ENCODE results near the gene PPM1G.
A peak's percentile ranks its signal among the peaks of the same experiment; 100 is the strongest.
"Not testable (repeated sequence)": the region's sequence is repeated elsewhere in the genome, so short reads cannot be mapped to it uniquely, and the experiment has no call there.

The PPM1G gene, protein sequence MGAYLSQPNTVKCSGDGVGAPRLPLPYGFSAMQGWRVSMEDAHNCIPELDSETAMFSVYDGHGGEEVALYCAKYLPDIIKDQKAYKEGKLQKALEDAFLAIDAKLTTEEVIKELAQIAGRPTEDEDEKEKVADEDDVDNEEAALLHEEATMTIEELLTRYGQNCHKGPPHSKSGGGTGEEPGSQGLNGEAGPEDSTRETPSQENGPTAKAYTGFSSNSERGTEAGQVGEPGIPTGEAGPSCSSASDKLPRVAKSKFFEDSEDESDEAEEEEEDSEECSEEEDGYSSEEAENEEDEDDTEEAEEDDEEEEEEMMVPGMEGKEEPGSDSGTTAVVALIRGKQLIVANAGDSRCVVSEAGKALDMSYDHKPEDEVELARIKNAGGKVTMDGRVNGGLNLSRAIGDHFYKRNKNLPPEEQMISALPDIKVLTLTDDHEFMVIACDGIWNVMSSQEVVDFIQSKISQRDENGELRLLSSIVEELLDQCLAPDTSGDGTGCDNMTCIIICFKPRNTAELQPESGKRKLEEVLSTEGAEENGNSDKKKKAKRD

DNA sequence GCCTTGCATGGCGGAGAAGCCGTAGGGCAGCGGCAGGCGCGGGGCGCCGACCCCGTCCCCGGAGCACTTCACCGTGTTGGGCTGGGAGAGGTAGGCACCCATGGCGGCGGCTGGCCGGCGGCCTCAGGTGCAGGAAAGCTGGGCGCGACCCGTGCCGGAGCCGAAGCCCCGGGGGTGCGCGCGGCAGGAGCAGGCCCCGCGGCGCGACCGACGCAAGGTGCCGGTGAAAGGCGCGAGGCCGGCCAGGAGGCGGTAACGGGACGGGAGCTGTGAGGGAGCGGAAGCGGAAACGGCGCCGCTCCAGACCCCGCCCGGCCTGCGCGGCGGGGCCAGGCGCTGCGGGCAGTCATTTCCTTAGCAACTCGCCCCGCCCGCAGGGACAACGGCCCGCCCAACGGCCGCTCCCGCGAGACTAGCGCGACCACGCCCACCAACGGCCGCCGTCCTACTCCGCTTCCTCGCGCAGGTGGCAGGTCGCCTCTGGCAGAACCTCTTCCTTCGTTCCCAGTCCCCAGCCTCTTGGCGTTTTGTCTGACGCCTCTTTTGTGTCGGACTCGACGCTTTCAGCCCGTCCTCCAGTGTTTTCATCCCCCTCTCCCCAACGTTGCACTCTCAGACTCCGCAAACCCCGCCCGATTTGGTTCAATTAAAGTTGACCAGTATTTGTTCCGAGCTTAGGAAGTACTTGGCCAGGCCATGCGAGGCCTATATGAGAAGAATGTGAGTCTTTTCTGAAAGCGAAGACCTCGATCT is at the start of gene PPM1G:
Gene PPM1G (minus strand): TSS at position 271 of the 753 bp plus-strand sequence. CDS start 169 bp downstream, at position 102.
- peak; percentile 97 to 99 for DNase-seq

DNA sequence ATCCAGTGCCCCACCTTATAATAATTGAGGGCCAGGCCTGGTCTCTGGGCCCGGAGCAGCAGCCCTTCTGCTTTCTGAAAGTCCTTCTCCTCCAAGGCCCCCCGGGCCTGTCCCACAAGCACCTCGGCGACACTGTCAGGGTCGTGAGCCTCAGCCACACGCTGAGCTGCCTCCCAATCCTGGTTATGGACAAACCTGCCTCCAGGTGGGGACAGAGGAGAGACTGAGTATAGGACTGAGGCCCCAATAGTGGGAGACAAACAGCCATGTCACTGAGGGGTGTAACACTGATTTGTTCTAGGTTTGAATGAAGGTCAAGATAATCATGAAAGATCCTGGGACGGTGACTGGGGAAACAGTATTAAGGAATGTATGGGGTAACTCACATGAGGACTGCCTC is 44.6 kb upstream of the PPM1G start:
- no peak for DNase-seq

DNA sequence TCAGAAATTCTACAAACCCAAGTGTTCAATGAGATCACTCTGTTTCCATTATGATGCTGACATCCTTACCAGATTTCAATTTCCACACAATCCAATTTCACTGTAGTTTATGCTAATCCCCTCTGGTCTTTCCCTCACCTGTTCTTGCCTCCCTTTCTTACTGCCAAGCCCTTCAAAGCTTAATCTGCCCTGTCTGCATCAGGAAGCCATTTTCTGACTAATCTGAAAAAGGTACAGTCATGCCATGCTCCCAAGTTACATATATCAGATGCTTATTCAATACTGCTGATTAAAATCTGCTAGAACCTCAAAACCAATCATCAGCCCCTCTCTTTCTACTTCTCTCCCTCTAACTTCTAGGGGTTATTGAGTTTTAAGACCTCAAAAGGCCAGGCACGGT is 41.7 kb upstream of the PPM1G start:
- DNase-seq, result no peak

DNA sequence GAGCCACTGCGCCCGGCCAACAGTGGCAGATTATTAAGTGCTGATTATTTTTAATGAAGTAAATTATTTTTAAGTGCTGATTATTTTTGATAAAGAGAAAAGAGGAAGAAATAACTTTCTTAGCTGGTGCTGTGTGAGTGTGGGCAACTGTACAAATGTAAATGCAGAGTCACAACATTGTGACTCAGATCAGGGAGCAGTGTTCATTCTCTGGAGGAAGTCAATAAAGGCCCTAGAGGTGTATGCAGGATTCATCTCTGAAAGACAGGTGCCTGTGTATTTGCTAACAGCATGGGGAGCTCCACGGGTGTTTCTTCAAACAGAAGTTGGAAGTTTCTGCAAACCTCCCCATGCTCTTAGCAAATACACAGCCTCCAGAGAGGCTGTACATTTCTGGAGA is 39.0 kb upstream of the PPM1G start:
- no peak for DNase-seq

DNA sequence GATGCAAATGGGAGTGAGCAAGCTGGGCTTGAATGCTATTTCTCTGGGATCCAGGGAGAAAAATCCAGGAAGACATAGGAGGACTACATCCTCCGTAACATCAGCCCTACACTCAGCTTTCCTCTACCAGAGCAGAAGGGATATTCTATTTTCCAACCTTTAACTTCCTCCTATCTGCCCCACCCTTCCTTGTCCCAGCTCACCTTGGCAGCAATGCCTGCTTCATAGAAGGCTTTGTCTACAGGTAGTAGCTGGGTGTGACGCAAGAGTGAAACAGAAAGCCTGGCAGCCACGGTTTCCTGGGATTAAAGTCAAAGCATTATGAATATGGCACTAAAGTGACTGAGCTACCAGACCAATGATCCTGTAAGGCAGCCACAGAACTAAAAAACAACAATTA is 36.7 kb upstream of the PPM1G start:
- no peak for DNase-seq

DNA sequence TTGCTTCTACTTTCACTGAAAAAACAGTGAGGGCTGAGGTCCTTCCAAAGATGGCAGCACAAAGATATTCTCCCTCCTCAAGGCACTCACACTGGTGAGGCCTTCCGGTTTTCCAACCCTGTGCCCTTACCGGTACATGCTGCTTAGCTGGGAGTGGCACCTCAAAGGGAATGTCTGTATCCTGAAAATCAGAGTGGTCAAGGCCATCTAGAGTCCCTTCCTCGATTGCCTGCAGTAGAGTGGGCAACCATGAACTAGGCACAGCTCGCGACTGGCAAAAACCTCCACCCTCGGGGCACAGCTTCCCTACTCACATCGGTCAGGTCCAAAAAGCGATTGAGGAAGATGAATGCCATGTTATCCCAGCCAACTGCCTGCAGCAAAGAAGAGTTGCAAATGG is 36.2 kb upstream of the PPM1G start:
- DNase-seq, result no peak

DNA sequence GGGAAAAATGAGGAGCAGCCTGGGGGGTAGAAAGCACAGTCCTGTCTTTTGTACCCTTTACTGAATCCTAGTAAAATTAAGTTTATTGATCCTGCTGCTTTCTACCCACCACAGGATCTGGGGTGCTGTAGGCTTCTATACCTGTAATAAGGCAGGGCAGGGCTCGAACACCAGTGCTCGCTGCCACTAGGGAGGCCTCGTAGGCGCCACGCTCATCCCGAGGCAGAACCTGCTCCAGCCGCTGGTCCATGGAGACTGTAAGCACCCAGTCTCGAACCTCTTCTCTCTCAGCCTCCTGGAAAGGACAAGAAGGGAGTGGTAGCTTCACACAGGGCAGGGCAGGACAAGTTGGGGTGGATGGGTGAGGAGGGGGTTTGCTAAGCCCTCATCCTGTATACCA is 35.8 kb upstream of the PPM1G start:
- DNase-seq, result no peak

DNA sequence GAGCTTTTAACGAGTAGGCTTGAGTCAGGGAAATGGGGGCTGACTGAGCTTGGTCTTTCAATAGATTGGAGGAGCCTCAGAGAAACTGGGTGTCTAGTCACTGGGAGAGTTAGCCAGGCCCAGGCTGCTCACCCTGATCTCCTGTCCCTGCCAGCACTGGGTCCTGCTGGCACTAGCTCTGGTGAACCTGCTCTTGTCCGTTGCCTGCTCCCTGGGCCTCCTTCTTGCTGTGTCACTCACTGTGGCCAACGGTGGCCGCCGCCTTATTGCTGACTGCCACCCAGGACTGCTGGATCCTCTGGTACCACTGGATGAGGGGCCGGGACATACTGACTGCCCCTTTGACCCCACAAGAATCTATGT is 33.5 kb upstream of the PPM1G start:
- DNase-seq, result no peak

DNA sequence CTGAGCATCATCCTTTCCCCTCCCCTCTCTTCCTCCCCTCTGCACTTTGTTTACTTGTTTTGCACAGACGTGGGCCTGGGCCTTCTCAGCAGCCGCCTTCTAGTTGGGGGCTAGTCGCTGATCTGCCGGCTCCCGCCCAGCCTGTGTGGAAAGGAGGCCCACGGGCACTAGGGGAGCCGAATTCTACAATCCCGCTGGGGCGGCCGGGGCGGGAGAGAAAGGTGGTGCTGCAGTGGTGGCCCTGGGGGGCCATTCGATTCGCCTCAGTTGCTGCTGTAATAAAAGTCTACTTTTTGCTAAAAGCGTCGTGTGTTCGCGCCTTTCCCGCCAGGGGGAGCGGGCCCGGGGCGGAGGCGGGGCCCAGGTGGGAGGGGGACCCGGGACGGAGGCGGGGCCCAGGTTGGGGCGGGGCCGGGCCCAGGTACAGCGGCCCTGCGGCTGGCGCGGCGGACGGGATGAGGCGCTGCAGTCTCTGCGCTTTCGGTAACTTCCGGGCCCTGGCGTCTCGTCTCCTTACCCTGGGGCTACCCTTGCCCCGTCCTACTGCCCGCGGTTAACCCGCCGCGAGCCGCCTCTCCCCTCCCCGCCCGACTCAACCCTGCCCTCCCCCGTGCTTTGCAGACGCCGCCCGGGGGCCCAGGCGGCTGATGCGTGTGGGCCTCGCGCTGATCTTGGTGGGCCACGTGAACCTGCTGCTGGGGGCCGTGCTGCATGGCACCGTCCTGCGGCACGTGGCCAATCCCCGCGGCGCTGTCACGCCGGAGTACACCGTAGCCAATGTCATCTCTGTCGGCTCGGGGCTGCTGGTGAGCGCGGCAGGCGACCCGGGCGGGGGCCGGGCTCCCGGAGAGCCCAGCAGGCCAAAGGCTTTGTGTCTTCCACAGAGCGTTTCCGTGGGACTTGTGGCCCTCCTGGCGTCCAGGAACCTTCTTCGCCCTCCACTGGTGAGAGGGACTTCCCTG is 32.8 kb upstream of the PPM1G start, which contains the start of gene KRTCAP3:
Gene KRTCAP3 (plus strand): TSS at position 424 of the 962 bp plus-strand sequence. CDS start 32 bp downstream, at position 456.
- DNase-seq, result peak; percentile 9 to 31

DNA sequence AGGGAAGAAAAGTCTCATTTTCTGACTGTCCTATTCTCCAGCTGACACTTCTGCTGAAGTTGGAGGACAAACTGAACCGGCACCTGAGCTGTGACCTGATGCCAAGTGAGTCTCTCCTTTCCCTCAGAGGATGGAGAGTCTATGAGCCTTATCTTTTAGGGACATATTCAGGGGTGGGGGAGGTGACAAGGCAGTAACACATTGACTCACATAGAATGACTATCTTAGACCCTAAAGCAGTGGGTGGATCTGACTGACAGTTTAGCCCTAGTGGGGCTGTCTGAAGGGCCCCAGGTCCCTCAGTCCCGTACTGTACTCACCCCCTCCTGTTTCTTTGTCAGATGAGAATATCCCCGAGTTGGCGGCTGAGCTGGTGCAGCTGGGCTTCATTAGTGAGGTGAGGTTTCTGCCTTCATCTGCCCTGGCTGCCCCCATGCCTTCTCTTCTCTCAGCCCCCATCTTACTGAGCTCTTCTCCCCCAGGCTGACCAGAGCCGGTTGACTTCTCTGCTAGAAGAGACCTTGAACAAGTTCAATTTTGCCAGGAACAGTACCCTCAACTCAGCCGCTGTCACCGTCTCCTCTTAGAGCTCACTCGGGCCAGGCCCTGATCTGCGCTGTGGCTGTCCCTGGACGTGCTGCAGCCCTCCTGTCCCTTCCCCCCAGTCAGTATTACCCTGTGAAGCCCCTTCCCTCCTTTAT is 32.0 kb upstream of the PPM1G start:
- no peak for DNase-seq

DNA sequence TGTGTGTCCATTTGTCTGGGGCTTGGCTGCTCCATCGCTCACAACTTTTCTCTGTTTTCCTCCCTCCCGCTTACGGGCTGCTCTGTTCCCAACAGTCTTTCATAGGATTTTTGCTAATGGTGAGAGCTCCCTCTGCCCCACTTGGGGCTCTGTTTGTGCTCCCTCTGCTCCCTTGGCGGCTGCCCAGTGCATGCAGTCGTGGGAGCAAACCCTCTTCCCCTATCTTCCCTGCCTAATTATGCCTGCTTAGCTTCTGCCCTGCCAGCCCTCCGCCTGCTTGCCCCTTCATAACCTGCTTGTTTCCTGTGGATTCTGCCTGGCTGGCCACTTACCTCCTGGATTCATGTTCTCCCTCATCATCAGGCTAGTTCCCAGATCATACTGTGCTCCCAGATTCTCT is 26.2 kb upstream of the PPM1G start:
- DNase-seq, result no peak

DNA sequence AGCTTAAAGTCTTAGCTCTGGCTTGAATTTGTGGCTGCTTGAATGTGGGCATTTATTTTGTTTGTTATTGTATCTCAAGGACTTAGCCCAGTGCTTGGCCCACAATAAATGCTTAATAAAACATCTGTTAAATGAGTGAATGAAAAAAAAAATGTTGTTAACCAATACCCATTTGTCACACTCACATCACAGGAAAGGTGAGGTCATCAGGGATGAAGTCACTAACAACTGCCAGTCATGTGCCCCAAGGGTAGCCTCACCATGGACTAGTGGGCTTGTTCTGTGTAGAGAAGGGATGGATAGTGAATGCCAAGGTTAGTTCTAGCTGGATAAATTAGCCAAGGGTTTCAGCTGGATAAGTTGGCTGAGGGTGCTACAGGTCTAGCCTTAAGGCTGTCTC is 22.0 kb upstream of the PPM1G start:
- DNase-seq, result no peak

DNA sequence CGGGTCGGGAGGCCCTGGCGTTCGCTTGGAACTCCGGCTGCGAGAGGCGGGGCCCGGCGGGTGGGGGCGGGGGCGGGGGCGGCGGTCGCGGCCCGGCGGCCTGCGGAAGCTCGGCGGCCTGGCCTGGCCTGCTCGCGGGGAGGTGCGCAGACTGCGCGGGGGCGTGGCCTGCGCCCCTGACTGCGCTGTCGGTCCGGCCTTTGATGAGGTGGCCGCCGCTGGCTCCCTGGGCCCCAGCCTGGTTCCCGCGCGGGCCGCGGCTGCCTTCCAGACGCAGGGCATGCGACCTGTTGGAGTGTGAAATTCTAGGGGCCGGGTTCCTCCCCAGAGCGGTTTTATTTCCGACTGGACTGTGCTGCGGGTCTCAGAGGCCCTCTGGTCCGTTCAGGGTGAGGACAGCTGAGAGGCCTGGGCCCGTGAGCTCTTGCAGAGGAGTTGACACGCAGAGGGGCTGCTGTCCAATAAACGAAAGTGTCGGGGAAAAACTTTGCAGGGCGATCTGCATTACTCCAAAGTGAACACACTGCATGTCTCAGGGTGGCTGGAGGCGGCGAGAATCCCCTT is 19.7 kb upstream of the PPM1G start:
- peak; percentile 60 to 64 for DNase-seq

DNA sequence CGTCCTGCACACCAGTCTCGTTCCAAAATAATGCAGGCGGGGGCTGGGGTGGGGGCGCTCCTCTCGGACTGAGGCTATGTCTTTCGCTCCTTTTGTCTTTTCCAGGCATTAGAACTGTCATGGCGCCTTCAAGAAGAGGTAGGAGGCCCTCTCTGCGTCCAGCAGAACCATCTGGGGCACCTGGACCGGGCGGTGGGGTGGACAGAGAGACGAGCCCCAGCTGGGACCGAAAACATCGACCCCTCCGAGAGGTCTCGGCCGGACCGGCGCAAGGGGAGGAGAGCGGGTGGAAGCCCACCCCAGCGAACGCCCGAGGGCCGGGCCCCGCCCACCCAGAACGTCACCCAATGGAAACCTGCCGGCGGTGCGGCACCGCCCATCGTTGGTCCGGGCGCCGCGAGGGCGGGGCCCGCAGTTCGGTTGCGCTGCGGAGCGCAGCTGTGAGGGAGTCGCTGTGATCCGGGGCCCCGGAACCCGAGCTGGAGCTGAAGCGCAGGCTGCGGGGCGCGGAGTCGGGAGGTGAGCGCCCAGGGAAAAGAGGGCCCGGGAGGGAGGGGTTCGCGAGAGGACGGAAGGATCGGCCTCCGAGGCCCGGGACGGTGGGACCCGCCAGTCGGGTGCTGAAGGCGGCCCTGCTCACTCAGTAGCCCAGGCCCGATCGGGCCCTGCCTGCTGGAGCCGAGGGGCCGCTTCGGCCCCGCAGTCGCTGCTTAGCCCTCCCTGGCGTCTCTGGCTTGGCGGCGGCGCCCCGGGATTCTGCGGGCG is 19.0 kb upstream of the PPM1G start, which contains the start of gene NRBP1:
Gene NRBP1 (plus strand): TSS at position 419 of the 765 bp plus-strand sequence. CDS start 4,643 bp downstream, outside the sequence.
- DNase-seq, result peak; percentile 90 to 92

DNA sequence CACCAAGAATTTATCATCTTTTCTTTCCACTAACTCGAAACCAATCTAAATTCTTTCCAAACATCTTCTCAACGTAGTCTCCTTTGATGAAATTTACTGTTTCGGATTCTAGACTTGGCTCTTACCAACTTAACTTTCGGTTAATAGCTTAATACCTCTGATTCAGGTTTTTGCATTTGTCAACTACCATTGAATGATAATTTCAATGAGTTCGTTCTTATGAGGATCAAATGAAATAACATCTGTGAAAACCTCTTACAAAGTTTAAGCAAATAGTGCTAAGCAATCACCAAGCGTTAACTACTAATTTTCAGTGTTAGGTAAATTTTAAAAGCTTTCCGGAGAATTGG is 18.4 kb upstream of the PPM1G start:
- no peak for DNase-seq

DNA sequence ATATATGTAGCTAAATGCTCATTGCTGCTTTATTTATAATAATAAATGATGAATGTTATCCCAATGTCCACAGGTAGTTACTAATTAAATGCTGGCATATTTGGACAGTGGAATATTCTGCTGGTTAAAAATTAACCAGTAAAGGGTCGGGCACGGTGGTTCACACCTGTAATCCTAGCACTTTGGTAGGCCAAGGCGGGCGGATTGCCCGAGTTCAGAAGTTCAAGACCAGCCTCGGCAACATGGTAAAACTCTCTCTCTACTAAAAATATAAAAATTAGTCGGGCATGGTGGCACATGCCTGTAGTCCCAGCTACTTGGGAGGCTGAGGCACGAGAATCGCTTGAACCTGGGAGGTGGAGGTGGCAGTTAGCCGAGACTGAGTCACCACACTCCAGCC is 15.6 kb upstream of the PPM1G start:
- DNase-seq, result not testable (repeated sequence)

DNA sequence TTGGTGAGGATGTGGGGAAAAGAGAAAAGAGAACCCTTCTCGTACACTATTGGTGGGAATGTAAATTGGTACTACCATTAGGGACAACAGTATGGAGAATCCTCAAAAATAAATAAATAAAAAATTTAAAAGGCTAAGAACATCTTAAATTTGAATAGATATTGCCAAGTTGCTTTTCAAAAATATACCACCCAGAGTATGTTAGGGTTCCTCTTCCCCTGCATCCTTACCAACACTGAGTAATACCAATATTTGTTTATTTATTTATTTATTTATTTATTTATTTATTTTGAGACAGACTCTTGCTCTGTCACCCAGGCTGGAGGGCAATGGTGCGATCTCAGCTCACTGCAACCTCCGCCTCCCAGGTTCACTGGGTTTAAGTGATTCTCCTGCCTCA is 13.6 kb upstream of the PPM1G start:
- DNase-seq, result no peak

DNA sequence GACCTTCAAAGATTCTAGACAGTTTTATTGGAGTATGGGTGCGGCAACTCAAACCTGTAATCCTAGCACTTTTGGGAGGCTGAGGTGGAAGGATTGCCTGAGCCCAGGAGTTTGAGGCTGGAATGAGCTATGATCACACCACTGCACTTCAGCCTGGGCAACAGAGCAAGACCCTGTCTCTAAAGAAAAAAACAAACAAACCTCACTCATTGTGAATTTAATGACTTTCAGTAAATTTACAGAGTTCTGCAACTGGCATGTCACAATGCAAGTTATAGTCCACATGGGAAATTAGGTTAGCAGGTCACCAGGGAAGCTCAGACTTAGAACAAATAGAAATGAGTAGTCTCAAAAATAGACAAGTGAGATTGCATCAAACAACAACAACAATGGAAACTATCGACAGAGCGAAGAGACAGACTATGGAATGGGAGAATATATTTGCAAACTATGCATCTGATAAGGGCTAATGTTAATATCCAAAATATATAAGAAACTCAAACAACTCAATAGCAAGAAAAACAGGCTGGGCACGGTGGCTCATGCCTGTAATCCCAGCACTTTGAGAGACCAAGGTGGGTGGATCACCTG is 12.4 kb upstream of the PPM1G start:
- DNase-seq, result no peak

DNA sequence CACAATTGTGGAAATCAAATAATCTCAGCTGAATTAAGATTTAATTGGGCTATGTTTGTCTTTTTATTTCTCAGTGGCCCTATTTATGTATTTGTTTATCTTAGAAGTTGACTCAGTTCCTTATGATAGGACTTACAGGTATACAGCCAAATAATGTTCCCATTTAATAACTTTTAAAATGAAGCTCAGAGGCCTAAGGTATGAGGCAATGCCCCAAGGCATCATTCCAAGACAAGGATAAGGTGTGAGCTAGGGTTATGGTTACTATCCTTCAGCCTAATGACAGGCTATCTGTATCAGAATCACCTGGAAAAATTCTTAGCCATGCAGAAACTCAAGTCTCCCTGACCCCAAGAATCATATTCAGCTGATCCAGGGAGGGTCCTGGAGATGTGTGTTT is 11.6 kb upstream of the PPM1G start:
- no peak for DNase-seq

DNA sequence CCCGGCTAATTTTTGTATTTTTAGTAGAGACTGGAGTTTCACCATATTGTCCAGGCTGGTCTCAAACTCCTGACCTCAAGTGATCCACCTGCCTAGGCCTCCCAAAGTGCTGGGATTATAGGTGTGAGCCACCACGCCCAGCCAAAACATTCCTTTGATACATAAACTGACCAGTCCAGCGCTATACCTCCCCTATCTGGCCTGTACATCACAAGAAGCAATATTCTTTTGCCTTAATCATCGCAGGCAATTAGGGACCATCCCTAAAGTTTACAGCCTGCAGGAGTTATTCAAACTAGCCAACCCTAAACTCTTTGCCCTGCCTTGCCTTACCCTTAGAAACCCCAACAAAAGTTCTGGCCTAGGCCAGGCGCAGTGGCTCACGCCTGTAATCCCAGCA is 6.8 kb upstream of the PPM1G start:
- DNase-seq, result no peak

Data from stimulated activated CD4-positive, alpha-beta T cell treated with anti-CD3 and anti-CD28 coated beads, Interleukin-2, amount 100 ng/mL, for 48 hours (primary cell).